ACC112 (cell line): ENCODE data around the gene NSUN2.

Experiments
- H2AFZ ChIP-seq: fragments of 200-600 bp; sonication (generic); one replicate; pipeline ENCODE4 v1.6.0; 2017; ENCODE audit warnings: antibody characterized with exemption, low read length; ENCODE audit not compliant: unreplicated experiment
- H3K27ac ChIP-seq: fragments of 200-600 bp; sonication (generic); 2 replicates; pipeline ENCODE4 v1.5.1; 2014; ENCODE audit warnings: low read depth, mild to moderate bottlenecking, antibody characterized with exemption, low read length, moderate library complexity
- H3K27me3 ChIP-seq: fragments of 200-600 bp; sonication (generic); 2 replicates; pipeline ENCODE4 v1.6.1; 2014; ENCODE audit warnings: mild to moderate bottlenecking, antibody characterized with exemption, low read length, moderate library complexity, mixed read lengths; ENCODE audit not compliant: insufficient read depth
- H3K36me3 ChIP-seq: fragments of 200-600 bp; sonication (generic); 2 replicates; pipeline ENCODE4 v1.6.1; 2016; ENCODE audit warnings: mild to moderate bottlenecking, antibody characterized with exemption, low read length, moderate library complexity, mixed read lengths; ENCODE audit not compliant: insufficient read depth
- H3K4me1 ChIP-seq: fragments of 200-600 bp; sonication (generic); one replicate; pipeline ENCODE4 v1.6.1; 2016; ENCODE audit warnings: low read length, mixed read lengths; ENCODE audit not compliant: insufficient read depth, unreplicated experiment, control insufficient read depth
- H3K4me3 ChIP-seq: fragments of 200-600 bp; sonication (generic); 2 replicates; pipeline ENCODE4 v1.5.1; 2014; ENCODE audit warnings: mild to moderate bottlenecking, low read depth, low read length
- H3K79me2 ChIP-seq: fragments of 200-600 bp; sonication (generic); one replicate; pipeline ENCODE4 v1.6.0; 2016; ENCODE audit warnings: low read length; ENCODE audit not compliant: control insufficient read depth, unreplicated experiment, insufficient read depth

The NSUN2 gene

DNA sequence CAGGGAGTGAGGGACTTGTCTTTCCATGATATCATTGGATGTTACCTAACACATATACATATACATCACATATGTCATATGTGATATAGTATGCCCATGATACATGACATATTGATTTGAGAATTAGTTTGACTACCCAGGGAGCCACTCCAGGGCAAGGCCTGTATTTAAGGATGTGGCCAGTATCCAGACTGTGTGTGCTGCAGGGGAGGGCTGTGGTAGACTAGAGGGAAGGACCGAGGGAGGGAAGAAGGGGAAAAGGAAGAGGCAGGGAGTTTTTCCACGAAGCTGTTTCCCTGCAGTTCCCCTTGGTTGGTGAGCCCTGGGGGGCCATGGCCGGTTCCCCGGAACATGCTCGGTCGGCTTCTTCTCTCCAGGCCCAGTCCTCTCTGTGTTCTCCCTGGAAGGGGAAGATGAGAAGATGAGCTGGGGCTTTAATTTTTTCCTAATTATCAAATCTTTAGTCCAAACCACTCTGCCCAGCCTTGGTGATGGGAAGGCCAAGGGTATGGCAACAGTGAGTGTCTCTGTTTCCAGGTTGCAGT lies 48.7 kb downstream of the NSUN2 start:
- H3K4me1 ChIP-seq: no peaks in the 10 kb centered on the region
- H3K27ac ChIP-seq: no peak overlapping the region
- H2AFZ ChIP-seq: no peak overlapping the region
- H3K79me2 ChIP-seq: no peaks in the 10 kb centered on the region
- H3K4me3 ChIP-seq: no peak overlapping the region
- H3K36me3 ChIP-seq: no peaks in the 10 kb centered on the region
- peaks cover 74% of the 10 kb centered on the region for H3K27me3 ChIP-seq

DNA sequence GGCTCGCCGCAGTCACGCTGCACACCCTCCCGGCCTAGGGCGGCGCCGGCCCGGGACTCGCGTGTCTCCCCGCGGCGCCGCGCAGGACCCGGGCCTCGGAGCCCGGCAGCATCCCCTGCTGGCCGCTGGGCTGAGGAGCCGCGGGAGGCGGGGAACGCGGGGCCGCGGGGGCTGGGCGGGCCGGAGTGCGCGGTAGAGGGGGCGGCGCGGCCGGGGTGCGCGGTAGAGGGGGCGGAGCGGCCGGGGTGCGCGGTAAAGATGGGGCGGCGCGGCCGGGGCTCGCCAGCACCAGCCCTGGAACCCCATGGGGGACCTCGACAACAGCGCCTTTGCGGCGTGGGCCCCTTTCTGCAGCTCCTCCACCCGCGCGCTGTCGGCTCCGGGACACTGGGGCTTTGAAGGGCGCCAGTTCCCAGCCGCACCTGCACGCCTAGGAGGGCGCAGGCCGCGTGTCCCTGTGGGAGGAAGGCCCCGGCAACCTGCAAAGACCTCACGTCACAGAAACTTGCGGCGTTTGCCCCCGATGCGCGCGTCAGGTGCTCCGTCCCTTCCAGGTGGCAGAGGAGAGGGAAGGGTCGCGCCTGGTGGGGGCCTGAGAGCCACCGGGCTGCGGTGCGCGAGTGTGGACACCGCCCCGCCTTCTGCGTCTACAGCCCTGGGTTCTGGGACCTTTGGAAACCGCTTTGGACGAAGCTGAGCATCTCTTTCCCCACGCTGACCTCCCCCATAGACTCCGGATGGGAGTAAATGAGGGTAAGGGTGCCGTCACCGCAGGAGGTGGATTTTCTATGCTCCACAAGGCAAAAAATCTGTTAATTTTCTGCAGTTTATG lies 49.6 kb downstream of the NSUN2 start:
- H3K27me3 ChIP-seq: peaks cover 82% of the 10 kb centered on the region
- no peaks in the 10 kb centered on the region for H3K36me3 ChIP-seq
- H2AFZ ChIP-seq: peak overlapping the region; percentile 35
- H3K27ac ChIP-seq: no peak overlapping the region
- H3K4me3 ChIP-seq: peak overlapping the region; percentile 57
- H3K79me2 ChIP-seq: no peaks in the 10 kb centered on the region
- no peaks in the 10 kb centered on the region for H3K4me1 ChIP-seq

DNA sequence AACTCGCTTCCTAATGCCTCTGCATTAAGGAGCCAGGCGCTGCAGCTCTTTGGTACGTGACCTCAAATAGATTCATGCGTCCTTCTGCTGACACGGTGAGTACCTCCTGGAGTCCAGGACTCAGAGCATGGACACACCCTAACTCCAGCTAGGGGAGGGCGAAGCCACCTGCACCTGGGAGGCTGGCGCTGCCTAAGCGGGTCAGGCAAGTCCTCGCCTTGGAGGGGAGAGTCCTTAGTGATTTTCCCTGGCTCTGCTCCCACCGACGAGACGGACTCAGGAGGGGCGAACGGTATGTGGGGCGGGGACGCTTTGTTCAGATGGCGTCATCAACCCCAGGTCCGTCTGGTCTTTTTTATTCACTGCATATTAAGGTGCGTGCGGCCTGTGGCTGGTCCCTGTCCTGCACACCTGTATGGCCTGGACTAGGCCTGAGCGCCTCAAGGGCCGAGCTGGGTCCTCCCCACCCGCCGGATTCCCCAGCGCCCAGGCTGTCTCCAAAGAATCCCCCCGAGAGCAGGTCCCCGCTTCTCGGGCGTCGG lies 50.3 kb downstream of the NSUN2 start:
- peak overlapping the region; percentile 35 for H2AFZ ChIP-seq
- H3K36me3 ChIP-seq: no peaks in the 10 kb centered on the region
- H3K27ac ChIP-seq: no peak overlapping the region
- H3K4me1 ChIP-seq: no peaks in the 10 kb centered on the region
- H3K79me2 ChIP-seq: no peaks in the 10 kb centered on the region
- peaks cover 82% of the 10 kb centered on the region for H3K27me3 ChIP-seq
- peak overlapping the region; percentile 48; the same call in 1 of the 2 replicates for H3K4me3 ChIP-seq

DNA sequence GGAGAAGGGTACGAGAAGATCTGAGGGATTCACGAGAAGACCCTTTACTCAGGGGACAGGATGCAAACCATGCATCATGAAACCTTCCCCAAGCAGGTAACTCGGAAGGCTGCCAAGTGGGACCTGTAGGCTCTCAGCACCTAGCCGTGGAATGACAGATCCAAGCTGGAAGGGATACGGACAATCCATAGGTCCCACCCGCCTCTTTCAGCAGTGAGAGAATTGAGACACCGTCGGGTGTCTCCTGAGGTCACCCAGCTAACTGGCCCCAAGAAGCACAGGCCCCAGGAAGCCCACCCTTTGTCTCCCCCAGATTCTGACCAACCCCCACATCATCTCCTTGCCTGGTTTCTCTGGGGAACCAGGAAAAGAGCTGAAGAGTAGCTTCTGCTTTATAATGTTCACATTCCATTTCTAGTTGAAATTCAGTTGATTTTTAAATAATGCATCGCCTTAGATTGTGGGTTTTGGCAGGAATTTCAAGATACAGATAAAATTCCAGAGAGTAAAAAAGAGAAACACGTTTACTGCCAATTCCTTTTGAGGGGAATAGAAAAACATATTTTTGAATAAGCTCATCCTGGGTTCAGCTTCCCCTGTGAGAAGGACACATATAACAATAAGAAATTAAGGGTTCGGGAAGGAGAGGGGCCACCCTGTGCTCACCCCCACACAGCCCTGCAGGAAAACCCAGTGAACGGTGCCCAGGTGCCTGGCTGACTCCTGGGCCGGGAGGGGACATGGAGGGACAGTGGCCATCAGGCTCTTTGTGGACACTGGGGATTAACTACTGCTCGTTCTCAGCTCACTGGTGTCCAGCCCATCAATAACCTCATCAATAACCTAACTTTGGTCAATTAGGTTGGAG lies 51.1 kb downstream of the NSUN2 start:
- Histone ChIP-seq H3K4me1 (no peaks in the 10 kb centered on the region), H2AFZ (no peak overlapping the region), H3K4me3 (no peak overlapping the region)

DNA sequence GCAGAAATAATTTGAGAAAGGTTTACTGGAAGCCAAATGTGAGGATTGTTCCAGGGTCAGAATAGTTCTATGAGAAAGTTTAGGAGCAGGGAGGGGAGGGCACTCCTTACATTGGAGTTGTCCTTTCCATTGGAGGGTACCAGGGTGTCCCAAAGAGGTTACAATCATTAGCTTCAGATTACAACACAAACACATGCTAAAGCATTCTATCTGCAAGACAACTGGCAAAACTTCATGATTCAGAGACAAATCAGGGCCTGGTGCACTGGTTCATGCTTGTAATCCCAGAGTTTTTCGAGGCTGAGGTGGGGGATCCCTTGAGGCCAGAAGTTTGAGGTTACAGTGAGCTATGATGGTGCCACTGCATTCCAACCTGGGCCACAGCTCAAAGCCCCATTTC lies 51.8 kb downstream of the NSUN2 start:
- Histone ChIP-seq H3K4me3 (no peak overlapping the region), H3K27me3 (peaks cover 69% of the 10 kb centered on the region), H3K27ac (no peak overlapping the region), H3K36me3 (no peaks in the 10 kb centered on the region), H3K4me1 (no peaks in the 10 kb centered on the region), H2AFZ (no peak overlapping the region), H3K79me2 (no peaks in the 10 kb centered on the region)

More for the DNA sequence above, 51.1 kb downstream of the NSUN2 start:
- Histone ChIP-seq H3K79me2 (no peaks in the 10 kb centered on the region), H3K36me3 (no peaks in the 10 kb centered on the region), H3K27me3 (peaks cover 76% of the 10 kb centered on the region), H3K27ac (no peak overlapping the region)

DNA sequence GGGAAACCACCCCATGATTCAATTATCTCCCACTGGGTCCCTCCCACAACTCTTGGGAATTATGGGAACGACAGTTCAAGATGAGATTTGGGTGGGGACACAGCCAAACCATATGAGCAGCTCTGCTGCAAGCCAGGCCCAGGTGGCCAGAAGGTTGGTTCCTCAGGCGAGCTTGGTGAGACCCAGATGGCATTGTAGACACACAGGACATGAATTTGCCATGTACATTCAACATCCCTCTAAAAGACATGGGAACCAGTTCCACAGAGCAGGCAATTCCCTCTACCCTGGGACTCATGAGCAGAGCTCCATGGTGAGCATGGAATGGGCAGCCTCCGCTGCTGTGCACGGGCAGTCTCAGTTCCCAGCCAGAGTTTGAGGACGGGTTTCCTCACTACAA lies 53.3 kb downstream of the NSUN2 start:
- no peaks in the 10 kb centered on the region for H3K79me2 ChIP-seq
- no peaks in the 10 kb centered on the region for H3K4me1 ChIP-seq
- no peak overlapping the region for H3K4me3 ChIP-seq
- H3K36me3 ChIP-seq: no peaks in the 10 kb centered on the region
- peaks cover 56% of the 10 kb centered on the region for H3K27me3 ChIP-seq
- H2AFZ ChIP-seq: no peak overlapping the region
- H3K27ac ChIP-seq: no peak overlapping the region

DNA sequence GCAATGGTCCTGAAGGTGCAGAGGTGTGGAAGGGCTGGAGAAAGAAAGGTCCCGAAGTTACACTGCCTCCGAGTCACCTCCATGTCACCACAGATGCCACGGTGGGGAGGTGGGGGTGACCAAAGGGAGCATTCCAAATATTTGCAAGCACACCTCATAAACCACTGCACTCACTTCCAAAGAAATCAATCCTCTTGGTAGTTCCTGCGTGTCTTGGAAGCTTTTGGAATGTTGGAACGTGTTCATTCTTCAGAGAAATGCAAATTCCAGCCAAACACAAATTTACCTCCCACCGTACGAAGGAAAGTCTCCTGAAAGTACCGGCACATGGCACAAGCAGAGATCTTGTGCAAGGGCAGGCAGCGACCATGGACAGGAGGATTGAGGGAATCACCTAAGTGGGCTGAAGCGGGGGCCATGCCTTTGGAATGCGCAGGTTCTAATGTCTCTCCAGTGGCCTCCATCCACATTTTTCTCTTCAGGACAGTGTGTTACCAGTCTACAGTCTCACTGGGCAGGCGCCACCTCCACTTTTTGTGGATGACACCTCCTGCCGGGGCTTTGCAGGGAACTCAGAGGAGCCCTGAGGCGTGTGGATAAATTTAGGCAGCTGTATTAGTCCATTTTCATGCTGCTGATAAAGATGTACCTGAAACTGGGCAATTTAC lies 54.0 kb downstream of the NSUN2 start:
- Histone ChIP-seq H3K4me3 (no peak overlapping the region), H2AFZ (no peak overlapping the region), H3K4me1 (no peaks in the 10 kb centered on the region), H3K36me3 (no peaks in the 10 kb centered on the region), H3K27ac (no peak overlapping the region), H3K79me2 (no peaks in the 10 kb centered on the region), H3K27me3 (peaks cover 49% of the 10 kb centered on the region)

DNA sequence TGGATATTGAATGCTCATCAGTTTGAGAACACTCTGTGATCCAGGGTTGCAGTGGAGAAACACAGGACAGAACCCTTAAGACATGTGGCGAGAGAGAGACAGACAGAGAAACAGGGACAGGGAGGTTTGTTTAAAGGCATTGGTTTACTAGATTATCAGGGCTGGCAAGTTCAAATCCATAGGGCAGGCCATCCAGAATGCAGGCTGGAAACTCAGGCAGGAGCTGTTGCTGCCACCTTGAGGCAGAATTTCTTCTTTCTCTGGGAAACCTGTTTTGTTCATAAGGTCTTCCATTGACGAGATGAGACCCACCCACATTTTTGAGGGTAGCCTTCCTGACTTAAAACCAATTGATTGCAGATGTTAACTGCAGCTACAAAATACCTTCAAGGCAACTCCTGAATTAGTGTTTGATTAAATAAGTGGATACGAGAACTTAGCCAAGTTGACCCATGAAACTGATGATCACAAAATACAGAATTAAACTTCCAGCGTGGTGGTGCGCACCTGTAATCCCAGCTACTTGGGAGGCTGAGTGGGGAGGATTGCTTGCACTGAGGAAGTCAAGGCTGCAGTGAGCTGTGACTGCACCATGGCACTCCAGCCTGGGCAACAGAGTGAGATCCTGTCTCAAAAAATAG lies 55.9 kb downstream of the NSUN2 start:
- H3K36me3 ChIP-seq: no peaks in the 10 kb centered on the region
- no peaks in the 10 kb centered on the region for H3K79me2 ChIP-seq
- H2AFZ ChIP-seq: no peak overlapping the region
- H3K27me3 ChIP-seq: peaks cover 32% of the 10 kb centered on the region
- no peak overlapping the region for H3K4me3 ChIP-seq
- H3K27ac ChIP-seq: no peak overlapping the region
- no peaks in the 10 kb centered on the region for H3K4me1 ChIP-seq

DNA sequence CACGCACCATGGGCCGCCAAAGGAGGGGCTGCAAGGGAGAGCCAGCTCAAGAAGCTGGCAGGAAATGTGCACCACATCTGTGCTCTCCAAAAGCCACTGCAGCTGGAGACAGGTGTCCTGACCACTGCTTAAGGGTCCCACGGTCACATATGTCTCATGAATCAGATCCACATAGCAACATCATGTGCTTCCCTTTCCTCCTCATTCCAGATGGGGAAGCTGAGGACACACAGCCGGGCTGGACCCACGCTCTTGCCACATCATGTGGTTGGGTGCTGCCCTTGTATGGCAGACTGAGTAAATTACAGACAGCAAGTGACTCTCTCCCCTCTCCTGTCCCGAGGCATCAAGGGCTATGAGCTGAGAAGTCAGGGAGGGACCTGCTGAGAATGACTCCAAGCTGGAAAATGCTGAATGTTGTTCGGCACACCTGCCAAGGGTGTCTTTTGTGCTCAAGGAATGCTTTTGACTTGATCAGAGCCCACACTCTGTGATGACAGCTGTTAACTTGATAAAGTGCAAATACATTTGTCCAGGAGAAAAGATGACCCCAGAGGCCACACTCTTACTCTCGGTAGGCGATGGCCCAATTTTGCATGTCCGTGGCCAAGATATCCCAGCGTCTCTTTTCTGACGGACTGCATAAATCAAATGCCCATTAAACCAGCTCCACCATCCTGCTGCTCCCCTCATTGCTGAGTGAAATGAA lies 58.2 kb downstream of the NSUN2 start:
- Histone ChIP-seq H3K79me2 (no peaks in the 10 kb centered on the region), H3K4me3 (no peak overlapping the region), H3K27ac (no peak overlapping the region), H2AFZ (no peak overlapping the region), H3K36me3 (no peaks in the 10 kb centered on the region), H3K4me1 (no peaks in the 10 kb centered on the region), H3K27me3 (peaks cover 13% of the 10 kb centered on the region)
